Neural progenitor cell (in vitro differentiated cells): Measurements from ENCODE around the gene RPTOR.

ENCODE experiments used
- EZH2 ChIP-seq: fragments of 200-600 bp; sonication (generic); IDR thresholded peaks from 2 replicates; pipeline ENCODE4 v1.6.1; 2017; ENCODE audit warnings: antibody characterized with exemption, mild to moderate bottlenecking, moderate library complexity
- EZH2phosphoT487 ChIP-seq: fragments of 200-600 bp; sonication (generic); IDR thresholded peaks from 2 replicates; pipeline ENCODE4 v1.6.1; 2017; ENCODE audit warnings: antibody characterized with exemption
- TF ChIP-seq, protein P1 (sequence below): fragments of 200-600 bp; sonication (generic); IDR thresholded peaks from 2 replicates; pipeline ENCODE4 v1.5.1; 2017; ENCODE audit warnings: antibody characterized with exemption, mild to moderate bottlenecking

DNA sequence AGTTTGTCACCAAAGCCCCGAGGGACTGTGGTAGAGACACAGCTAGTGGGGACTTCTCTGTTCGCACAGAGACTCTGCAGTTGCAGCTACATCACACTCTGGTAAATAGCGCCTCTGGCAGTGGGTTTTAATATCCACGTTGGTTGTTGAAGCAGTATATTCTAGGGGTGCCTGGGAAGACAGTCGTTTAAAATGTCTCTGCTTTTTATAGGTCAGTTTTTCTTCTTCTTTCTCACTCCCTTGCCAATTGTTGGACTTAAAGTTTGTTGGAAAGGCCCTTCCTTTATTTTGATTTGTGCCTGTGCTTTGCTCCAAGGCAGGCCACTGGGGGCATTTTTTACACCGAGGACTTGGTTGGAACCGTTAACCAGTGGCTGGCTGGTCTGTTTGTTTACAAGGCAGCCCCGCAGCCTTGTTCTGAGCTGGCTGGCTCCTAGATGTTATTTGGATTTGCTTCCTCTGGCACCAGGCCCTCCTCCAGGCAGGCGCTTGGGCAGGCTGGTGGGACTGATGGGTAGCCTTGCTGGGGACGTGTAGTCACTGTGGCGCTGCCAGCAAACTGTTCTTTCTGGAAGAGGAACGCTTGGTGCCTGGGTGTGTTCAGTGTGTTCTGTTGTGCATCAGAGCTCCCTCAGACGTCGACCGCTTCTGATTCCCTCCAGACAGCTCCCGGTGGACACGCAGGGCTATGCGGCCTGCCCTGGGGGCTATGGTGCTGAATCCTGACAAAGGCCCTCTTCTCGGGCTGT lies 228.8 kb downstream of the RPTOR start:
- TF ChIP-seq, protein P1, sequence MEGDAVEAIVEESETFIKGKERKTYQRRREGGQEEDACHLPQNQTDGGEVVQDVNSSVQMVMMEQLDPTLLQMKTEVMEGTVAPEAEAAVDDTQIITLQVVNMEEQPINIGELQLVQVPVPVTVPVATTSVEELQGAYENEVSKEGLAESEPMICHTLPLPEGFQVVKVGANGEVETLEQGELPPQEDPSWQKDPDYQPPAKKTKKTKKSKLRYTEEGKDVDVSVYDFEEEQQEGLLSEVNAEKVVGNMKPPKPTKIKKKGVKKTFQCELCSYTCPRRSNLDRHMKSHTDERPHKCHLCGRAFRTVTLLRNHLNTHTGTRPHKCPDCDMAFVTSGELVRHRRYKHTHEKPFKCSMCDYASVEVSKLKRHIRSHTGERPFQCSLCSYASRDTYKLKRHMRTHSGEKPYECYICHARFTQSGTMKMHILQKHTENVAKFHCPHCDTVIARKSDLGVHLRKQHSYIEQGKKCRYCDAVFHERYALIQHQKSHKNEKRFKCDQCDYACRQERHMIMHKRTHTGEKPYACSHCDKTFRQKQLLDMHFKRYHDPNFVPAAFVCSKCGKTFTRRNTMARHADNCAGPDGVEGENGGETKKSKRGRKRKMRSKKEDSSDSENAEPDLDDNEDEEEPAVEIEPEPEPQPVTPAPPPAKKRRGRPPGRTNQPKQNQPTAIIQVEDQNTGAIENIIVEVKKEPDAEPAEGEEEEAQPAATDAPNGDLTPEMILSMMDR, result peak; percentile 8
- TF ChIP-seq EZH2 (no peak), EZH2phosphoT487 (no peak)
